VCaP (cell line): ENCODE data around the gene MST1.

Experiments
- H3K27ac ChIP-seq: fragments of 450-650 bp; 2 replicates; pipeline ENCODE4 v1.5.1; 2017
- TF ChIP-seq, protein P1 (sequence below): fragments of 450-650 bp; conservative IDR thresholded peaks from 2 replicates; pipeline ENCODE4 v1.5.1; 2017; ENCODE audit warnings: mild to moderate bottlenecking, moderate library complexity

Gene MST1

DNA sequence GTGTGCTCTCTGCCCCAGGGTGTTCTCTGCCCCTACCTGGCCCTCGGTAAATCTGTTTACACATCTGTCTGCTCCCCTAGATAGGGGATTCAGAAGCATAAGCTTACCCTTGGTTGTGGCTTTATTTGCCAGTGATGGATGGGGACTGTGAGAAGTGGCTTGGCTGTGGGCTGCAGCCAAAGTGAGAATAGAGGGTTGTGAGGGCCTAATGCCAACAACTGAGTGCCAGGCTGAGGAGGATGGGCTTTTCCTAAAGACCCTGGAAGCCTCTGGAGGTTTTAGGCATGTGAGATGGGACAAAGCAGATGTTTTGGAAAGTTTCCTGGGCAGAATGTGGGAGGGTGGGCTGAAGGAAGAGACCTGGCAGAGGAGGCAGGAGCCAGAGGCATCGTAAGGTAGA lies 30.6 kb downstream of the MST1 start:
- H3K27ac ChIP-seq = no peak overlapping the region

GRCh38 chr3:49657208-49657915 lies 31.9 kb downstream of the MST1 start:
- no peak overlapping the region for H3K27ac ChIP-seq
- TF ChIP-seq, protein P1, sequence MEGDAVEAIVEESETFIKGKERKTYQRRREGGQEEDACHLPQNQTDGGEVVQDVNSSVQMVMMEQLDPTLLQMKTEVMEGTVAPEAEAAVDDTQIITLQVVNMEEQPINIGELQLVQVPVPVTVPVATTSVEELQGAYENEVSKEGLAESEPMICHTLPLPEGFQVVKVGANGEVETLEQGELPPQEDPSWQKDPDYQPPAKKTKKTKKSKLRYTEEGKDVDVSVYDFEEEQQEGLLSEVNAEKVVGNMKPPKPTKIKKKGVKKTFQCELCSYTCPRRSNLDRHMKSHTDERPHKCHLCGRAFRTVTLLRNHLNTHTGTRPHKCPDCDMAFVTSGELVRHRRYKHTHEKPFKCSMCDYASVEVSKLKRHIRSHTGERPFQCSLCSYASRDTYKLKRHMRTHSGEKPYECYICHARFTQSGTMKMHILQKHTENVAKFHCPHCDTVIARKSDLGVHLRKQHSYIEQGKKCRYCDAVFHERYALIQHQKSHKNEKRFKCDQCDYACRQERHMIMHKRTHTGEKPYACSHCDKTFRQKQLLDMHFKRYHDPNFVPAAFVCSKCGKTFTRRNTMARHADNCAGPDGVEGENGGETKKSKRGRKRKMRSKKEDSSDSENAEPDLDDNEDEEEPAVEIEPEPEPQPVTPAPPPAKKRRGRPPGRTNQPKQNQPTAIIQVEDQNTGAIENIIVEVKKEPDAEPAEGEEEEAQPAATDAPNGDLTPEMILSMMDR = no peak

More for the DNA sequence above, 30.6 kb downstream of the MST1 start:
- TF ChIP-seq, protein P1 = no peak

GRCh38 chr3:49656541-49657112 lies 32.6 kb downstream of the MST1 start:
- H3K27ac ChIP-seq = no peak overlapping the region
- TF ChIP-seq, protein P1 = no peak

DNA sequence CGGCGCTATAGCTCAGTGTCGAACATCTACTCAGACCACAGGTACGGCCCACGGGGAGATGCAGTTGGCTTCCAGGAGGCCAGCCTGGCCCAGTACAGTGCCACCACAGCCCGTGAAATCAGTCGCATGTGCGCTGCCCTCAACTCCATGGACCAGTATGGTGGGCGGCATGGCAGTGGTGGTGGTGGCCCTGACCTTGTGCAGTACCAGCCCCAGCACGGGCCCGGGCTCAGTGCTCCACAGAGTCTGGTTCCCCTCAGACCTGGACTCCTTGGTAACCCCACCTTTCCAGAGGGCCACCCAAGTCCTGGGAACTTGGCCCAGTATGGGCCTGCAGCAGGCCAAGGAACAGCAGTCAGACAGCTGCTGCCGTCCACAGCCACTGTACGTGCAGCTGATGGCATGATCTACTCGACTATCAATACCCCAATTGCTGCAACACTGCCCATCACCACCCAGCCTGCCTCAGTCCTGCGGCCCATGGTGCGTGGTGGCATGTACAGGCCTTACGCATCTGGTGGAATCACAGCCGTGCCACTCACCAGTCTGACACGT lies 33.5 kb downstream of the MST1 start:
- TF ChIP-seq, protein P1 = no peak
- no peak overlapping the region for H3K27ac ChIP-seq

DNA sequence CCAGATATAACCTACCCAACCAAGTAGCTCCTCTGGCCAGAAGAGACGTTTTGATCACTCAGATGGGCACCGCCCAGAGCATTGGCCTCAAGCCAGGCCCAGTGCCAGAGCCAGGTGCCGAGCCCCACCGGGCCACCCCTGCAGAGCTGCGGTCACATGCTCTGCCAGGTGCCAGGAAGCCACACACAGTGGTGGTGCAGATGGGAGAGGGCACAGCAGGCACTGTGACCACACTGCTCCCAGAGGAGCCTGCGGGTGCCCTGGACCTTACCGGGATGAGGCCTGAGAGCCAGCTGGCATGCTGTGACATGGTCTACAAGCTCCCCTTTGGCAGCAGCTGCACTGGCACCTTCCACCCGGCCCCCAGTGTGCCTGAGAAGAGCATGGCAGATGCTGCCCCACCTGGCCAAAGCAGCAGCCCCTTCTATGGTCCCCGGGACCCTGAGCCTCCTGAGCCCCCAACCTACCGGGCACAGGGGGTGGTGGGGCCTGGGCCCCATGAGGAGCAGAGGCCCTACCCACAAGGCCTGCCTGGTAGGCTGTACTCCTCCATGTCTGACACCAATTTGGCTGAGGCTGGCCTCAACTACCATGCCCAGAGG lies 34.2 kb downstream of the MST1 start:
- no peak overlapping the region for H3K27ac ChIP-seq
- TF ChIP-seq, protein P1 = no peak

DNA sequence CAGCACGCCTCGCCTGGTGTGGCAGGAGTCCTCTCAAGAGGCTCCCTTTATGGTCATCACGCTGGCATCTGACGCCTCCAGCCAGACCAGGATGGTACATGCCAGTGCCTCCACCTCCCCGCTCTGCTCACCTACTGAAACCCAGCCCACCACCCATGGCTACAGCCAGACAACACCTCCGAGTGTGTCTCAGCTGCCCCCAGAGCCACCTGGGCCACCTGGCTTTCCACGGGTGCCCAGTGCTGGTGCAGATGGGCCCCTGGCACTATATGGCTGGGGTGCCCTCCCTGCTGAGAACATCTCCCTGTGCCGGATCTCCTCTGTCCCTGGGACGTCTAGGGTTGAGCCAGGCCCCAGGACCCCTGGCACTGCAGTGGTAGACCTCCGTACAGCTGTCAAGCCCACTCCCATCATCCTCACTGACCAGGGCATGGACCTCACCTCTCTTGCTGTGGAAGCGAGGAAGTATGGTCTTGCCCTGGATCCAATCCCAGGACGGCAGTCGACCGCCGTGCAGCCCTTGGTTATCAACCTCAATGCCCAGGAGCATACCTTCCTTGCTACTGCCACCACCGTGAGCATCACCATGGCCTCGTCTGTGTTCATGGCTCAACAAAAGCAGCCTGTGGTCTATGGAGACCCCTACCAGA lies 35.0 kb downstream of the MST1 start:
- H3K27ac ChIP-seq = no peak overlapping the region
- TF ChIP-seq, protein P1 = no peak

- no peak overlapping the region for H3K27ac ChIP-seq
- TF ChIP-seq, protein P1 = no peak
Observed at GRCh38 chr3:49653621-49654020, 35.7 kb downstream of the MST1 start.
